Anterior cingulate cortex (tissue), 58 donors: ENCODE results near the gene NELL1.
"Not testable (repeated sequence)": the region's sequence is repeated elsewhere in the genome, so short reads cannot be mapped to it uniquely, and the experiment has no call there.

ENCODE experiments used
- DNase-seq, 58 donors: peaks; one replicate each; lab custom pipeline; 2025; lab: John Stamatoyannopoulos, UW

Gene NELL1

DNA sequence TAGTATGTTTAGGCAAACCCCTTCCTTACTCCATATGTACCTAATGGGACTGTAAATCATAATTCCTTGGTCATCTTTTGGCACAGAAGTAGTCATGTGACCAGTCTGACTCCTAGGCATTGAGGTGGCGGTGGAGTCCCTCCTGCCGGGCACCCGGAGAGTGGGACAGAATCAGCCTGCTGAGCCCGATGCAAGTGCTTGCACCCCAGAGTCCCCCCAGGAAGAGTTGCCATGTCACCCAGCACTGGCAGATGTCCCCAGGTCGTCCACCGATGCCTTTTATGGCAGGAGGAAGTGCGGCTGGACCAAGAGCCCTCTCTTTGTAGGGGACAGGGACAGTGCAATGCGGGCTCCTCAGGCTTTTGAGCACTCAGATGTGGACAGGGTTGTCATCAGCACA lies 500.3 kb downstream of the NELL1 start:
- DNase-seq, result no peak

DNA sequence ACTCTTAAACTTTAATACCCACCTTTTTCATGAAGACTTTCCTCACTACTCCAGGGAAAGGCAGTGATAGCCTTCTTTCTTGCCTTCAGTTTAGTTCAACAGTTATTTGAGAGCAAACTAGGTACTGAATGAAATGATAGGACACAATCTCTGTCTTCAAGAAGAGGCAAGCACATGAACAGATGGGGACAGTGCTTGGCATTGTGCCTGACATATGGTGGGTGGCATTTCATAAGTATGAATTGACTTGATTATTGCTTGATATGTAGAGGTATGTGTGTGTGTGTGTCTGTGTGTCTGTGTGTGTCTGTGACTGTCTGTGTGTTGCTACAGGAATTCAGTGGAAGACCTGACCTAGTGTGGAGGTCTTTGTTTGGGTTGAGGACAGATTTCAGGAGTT lies 504.1 kb downstream of the NELL1 start:
- no peak for DNase-seq

DNA sequence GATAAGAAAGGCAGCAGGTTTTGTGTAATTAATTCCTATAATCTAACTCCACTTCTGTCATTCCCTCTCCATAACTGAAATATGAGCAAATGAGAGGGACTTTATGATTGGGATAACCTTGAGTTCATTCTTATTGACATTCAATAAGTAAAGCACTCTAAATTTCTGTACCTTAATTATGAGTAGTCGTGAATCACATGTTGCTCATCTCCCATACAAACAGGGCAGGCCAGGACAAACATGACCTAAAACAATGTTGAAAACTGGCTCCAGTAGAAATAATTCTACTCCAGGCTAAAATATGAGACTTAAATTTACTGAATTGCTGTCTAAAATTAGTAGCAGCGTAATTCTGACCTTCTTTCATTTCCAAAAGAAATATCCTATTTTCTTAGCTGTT lies 505.4 kb downstream of the NELL1 start:
- DNase-seq, result no peak

DNA sequence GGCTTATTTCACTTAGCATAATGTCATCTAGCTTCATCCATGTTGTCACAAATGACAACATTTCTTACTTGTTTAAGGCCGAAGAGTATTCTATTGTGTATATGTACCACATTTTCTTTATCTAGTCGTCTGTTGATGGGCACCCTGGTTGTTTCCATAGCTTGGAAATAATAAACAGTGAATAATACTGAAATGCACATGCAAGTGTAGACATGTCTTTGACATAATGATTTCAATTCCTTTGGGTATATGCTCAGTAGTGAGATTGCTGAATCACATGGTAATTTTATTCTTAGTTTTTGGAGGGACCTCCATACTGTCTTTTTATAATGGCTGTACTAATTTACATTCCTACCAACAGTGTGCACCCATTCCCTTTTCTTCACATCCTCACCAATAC lies 508.0 kb downstream of the NELL1 start:
- DNase-seq, result no peak

DNA sequence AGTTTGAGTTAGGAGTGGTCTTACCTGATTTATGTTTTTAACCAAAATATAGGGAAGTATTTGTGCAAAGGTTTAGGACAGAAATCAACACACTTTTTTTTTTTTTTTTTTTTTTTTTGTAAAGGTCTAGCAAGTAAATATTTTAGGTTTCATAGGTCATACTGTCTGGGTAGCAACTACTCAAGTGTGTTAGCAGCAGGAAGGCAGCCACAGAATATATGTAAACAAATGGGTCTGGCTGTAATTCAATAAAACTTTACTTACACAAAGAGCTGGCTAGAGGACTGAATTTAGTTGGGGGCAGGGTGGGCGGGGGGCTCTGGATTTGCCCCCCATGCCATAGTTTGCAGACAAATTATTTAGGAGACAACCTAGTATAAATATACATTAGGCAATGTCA lies 510.4 kb downstream of the NELL1 start:
- DNase-seq, result no peak

DNA sequence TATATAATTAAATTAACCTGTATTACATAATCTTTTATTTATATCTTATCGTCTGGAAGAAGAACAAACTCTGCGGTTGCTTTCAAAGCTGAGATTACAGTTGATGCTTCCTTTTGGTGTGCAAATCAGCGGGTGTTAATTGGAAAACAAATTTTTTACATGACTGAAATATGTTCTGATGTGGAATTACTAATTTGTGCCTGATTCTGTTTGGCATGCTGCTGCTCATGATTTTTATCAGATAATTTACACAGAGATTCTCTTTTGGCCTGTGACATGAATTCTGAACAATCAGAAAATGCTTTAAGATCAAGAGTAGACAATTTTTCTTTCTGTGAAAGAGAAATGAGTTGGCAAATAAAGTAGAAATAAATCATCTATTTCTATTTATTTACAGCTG lies 510.8 kb downstream of the NELL1 start:
- DNase-seq, result no peak

DNA sequence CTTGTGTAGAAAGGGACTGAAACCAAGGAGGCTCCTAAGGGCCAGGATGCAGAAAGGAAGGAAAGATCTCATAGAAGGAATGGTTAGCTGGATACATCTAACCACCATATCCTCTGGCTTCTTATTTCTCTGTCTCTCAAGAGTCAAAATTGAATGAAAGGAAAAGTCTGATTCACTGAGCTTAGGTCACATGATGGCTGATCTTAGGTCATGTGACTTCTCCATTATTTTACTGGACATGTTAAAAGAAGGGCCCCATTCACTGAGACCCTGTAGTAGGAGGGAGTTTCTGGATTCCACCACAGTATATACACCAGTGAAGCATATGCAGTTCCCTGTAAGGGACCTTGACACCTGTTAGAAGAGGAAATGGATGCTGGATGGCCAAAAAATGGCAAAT lies 516.6 kb downstream of the NELL1 start:
- no peak for DNase-seq

DNA sequence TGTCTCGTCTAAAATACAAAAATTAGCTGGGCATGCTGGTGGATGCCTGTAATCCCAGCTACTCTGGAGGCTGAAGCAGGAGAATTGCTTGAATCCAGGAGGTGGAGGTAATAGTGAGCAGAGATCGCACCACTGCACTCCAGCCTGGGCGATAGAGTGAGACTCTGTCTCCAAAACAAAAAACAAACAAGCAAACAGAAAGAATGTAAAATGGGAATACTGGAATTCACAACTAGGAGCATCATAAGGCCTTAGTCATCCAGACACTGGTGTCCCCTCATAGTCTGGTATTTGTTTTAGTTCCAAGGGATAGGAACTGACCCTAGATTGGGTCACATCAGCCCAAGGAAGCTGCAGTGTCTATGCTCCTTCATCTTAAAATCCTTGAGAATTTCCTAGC lies 520.8 kb downstream of the NELL1 start:
- DNase-seq, result no peak

DNA sequence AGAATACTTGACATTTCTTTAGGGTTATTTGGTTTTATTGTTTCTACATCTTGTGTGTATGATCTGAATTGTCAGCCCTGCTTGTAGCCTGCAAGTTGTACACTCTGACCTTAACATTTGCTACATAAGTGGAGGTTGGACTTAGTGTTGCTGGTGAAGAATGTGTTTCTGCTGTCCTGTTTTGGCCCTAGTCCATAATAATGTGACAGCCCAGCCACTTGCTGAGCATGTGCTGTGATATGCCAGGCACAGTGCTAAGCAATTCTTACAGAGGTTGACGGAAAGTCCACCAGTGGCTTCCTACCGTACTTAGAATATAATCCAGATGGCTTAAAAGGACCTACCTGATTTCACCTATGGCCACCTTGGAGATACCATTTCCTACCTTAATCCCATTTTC lies 526.6 kb downstream of the NELL1 start:
- DNase-seq, result no peak

DNA sequence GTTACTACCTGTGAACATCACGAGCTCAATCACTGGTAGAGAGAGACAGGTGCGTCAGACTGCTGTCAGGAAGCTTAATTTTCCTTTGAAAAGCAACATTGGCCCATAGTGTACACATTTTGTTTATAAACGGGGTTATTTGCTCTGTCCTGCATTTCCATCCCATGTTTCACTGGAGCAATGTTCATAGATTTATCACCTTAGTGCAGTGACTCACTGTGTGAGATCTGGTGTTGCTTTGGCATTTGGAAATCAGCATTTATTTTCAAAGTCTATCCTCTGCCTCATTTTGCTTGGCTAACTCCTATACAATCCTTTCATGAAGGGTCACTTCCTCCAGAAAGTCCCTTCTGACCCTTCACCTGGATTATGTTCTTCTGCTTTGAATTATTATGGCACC lies 529.1 kb downstream of the NELL1 start:
- no peak for DNase-seq

DNA sequence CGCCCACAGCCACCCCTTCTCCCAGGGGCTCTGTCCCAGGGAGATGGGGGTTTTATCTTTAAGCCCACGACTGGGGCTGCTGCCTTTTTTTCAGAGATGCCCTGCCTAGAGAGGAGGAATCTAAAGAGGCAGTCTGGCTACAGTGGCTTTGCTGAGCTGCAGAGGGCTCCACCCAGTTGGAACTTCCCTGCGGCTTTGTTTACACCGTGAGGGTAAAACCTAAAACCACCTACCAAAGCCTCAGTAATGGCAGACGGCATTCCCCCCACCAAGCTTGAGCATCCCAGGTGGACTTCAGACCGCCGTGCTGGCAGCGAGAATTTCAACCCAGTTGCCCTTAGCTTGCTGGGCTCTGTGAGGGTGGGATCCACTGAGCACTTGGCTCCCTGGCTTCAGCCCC lies 535.8 kb downstream of the NELL1 start:
- DNase-seq, result no peak

DNA sequence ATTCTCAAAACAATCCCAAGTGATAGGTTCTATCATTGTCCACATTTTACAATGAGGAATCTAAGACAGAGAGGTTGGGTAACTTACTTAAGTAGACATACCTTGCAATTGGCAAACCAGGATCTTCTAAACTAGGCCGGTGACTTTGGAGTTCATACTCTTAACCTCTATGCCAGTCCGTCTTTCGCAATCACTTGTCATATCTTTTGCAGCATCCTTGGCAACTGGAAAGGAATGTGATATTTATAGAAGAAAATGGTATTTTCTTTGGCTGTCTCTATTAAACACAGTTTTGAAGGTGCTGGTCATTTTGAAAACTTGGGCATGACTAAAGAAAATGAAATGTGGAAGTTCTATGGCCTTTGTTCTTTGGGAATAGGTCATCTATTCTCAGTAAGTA lies 556.5 kb downstream of the NELL1 start:
- DNase-seq, result no peak

DNA sequence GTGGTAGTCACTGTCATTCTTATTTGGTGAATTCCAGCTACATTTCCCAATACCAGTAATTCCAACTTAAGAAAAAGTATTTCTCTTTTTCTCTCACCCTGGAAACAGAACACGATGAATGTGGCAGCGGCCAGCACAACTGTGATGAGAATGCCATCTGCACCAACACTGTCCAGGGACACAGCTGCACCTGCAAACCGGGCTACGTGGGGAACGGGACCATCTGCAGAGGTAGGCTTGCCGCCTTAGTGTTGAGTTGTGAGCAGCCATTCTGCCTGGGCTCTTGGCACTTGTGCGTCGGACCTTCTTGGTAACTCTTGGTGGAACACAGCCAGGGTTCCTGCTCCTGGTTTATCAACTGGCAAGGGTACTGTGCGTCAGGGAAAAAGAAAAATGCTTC lies 559.8 kb downstream of the NELL1 start:
- DNase-seq, result no peak

DNA sequence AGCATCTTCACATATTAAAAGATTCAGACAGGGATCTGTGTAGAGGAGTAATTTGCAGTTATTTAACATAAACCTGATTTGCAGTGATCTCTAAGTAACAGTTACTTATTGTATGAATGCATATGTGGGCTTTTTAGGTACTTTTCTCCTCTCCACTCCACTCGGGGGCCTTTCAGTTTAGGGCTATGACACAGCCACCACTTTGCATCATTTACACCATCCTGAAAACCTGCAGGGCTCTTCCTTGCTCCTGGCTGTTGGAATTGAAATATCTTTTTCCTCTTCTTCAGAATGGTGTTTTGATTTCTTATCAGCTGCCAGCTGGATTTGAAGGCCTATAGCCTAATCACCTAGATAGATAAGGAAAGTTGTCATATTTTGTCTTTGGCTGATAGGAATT lies 580.8 kb downstream of the NELL1 start:
- no peak for DNase-seq

DNA sequence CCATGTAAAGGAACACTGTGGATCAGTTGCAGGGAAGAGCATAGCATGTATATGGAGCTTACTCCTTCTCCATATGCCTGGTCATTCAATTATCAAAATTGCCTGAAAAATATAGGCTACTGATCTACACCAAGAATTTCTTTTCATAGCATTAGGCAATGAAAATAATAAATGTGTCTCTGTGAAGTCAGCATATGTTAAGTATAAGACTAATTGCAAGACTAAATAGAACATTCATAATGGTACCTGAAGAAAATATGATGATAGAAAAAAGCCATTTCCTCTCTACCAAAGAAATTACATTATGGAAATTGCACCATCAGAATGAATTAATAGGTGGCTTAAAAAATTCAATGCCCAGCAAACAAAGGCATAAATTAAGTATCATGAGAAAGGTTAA lies 584.7 kb downstream of the NELL1 start:
- DNase-seq, result no peak

DNA sequence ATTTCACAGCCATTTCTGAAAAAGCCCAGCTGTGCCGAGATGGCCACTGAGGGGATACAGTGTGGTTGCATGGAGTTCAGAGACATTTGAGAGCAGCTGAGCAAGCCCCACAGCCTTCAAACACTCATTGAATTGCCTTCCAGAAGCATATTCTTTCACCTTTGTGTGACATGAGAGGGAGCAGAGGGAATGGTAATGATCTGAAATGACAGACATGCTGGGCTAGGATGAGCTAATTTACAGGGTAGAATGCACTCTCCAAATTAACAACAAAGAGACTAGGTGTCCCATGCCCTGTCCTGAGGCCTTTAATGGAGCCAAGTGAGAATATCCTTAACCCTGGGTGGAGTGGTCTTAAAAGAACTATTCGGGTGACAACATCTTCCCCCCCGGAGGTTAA lies 585.4 kb downstream of the NELL1 start:
- no peak for DNase-seq

DNA sequence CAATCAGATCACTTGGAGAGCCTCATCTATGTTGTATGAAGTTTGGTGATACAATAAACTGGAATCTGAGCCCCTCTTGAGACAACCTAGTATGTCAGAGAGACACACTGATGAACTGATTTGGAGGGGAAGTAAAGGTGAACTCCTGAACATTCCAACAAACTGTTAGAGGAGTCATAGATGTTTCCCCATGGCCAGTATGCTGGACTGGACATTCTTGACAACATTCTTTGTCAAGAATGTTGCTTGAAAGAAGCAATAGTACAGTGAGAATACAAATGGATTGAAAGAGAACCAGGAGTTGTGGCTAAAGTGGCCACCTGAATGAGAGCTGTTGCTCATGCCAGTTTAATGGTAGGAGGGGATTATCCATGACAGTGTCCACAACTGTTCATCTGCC lies 588.1 kb downstream of the NELL1 start:
- no peak for DNase-seq

DNA sequence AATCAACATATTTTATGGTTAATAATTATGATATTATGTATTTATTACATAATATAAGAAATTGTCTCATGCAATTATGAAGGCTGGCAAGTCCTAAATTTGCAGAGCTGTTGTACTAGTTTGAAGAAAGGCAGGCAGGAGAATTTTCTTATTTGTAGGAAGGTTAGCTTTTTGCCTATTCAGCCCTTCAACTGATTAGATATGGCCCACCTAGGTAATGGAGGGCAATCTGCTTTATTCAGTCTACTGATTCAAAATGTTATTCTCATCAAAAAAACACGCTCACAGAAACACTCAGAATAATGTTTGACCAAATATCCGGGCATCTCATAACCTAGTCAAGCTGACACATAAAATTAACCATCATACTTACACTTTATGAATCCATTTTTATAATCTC lies 589.0 kb downstream of the NELL1 start:
- no peak for DNase-seq

DNA sequence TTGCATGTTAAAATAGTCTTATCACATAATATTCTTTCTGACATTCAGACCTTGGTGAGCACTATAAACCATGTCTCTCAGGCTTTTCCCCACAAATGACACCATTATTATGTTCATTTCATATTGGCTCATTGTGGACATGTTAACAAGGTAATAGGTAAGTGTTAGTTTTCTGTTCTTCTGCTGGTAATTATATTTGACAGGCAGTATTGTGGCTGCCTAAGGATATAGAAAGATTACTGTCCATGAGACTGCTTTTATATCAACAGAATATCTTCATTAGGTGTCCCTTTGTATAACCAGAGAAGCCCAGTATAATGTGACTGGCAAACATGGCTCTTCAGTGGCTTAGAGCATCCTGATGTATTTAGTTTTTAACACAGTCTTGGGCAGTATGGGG lies 590.7 kb downstream of the NELL1 start:
- no peak for DNase-seq

DNA sequence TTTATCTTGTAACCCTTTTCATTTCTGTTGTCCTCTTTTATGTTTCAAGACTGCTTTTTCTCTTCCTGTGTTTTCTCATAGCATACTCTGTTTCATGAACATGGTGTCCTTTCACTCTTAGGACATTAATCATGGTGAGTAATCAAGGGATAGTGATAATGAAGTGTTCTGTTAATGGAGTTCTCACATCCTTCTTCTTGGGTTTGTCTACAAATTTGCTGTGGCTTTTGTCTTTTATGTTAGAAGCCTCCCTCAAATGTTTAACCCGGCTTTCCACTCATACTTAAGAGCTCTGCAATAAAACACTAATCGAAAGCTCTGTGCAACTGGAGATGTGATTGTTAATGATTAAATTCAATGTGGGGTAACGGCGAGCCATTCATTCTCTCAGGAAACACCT lies 593.6 kb downstream of the NELL1 start:
- no peak for DNase-seq

DNA sequence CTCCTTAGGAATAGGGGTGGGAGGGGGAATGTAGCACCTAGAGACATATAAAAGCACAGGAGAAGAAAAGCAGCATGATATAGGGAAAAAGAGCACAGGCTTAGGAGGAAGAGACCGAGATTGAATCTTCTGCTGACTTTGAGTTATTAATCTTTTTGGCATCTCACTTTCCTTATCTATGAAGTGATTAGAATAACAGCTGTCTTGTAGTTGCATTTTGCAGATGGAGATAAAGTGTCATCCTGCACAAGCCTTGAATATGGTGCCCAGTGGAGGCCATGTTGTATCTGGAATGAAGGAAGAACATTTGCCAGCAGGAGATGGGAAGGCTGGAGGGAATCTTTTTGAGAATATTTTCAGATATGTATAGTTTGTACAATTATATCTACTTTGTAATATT lies 594.7 kb downstream of the NELL1 start:
- no peak for DNase-seq

DNA sequence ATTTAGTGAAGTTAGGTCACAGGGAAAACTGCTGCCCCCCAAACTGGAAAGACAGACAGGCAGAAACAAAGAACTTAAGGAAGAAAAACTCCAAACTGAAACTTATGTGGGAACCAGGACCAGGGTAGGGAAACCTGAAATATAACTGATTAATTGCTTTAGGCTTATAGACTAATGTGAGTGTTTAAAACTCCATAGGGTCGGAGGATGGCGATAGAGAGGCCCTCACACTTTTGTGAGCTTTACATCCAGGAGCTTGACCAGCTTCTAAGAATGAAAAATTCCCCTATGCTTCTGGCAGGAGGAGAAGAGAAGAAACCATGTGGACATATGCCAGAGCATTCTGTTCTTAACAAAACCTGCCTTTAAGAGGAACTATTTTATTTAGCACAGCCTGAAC lies 598.6 kb downstream of the NELL1 start:
- no peak for DNase-seq

DNA sequence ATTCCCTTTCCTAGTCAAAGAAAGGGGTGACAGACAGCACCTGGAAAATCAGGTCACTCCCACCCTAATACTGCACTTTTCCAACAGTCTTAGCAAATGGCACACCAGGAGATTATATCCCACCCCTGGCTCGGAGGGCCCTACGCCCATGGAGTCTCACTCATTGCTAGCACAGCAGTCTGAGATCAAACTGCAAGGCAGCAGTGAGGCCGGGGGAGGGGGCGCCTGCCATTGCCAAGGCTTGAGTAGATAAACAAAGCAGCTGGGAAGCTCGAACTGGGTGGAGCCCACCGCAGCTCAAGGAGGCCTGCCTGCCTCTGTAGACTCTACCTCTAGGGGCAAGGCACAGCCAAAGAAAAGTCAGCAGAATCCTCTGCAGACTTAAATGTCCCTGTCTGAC lies 602.8 kb downstream of the NELL1 start:
- not testable (repeated sequence) for DNase-seq

DNA sequence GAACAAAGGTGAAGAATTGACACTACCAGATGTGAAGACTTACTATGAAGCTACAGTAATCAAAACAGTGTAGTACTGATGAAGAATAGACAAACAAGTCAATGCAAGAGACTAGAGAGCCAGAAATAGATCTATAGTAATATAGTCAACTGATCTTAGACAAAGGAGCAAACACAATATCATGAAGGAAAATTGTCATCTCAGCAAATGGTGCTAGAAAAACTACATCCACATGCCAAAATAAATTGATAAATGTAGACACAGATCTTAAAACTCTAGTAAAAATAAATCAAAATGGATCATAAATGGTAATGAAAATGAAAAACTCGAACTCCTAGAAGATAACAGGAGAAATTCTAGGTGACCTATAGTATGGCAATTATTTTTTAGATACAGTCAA lies 609.5 kb downstream of the NELL1 start:
- no peak for DNase-seq
